Astrocyte of the cerebellum (primary cell): ENCODE data around the gene TICAM2.
A peak's percentile ranks its signal among the peaks of the same experiment; 100 is the strongest.

ENCODE experiments used
- DNase-seq: peaks from one replicate; pipeline ENCODE4 v3.0.0-alpha.2; 2011; ENCODE audit warnings: low read depth
- H3K4me3 ChIP-seq: 2 replicates; pipeline ENCODE4 v1.5.1; 2011; ENCODE audit warnings: mild to moderate bottlenecking, low read depth, low read length, moderate library complexity
- in situ Hi-C: cut with HindIII; loops from 2 replicates; pipeline ENCODE4 v1.10.0; 2017; ENCODE audit warnings: low sequenced_read_pairs
- TF ChIP-seq, protein P1 (sequence below): IDR thresholded peaks from 2 replicates; pipeline ENCODE4 v1.5.1; 2012; ENCODE audit warnings: low read length, low read depth, moderate library complexity, mild to moderate bottlenecking; ENCODE audit errors: missing control alignments

TICAM2 gene

DNA sequence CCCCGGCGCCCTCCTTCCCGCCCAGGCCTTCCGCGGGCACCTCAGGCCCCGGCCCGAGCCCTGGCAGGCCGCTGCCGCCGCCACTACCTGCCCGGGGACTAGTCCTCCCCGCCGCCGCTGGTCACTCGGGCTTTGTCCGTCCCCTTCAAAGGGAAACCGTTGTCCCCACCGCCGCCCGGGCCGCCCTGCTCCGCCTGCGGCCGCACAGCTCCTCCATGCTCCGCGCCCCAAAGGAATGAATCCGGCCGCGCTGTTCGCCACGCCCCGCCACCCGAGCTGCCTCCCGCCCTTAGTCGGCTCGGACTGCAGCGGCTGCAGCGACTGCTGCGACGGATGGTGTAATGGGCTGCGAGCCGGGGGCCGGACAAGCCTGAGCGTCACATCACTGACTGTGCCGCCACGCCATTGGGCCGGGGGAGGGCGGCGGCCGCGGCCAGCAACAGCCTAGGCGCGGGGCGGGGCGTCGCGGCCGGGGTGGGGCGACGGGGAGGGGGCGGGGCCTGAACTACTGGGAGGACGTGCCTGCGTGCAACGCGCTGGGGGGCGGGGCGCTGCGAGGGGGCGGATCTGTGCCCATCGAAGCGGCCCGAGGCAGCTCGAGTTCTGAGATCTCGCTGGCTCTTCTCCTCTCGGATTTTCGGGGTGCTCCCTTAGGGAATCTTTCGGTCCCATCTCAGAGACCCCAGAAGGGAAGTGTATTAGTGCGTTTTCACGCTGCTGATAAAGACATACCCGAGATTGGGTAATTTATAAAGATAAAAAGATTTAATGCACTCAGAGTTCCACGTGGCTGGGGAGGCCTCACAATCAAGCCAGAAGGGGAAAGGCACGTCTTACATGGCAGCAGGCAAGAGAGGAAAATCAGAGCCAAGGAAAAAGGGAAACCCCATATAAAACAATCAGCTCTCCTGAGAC, 57.6 kb downstream of the TICAM2 start, which contains the start of gene FEM1C:
TSS of gene FEM1C (minus strand) at position 340 of the 915 bp plus-strand sequence. CDS start 1,282 bp downstream, outside the sequence.
- TF ChIP-seq, protein P1, sequence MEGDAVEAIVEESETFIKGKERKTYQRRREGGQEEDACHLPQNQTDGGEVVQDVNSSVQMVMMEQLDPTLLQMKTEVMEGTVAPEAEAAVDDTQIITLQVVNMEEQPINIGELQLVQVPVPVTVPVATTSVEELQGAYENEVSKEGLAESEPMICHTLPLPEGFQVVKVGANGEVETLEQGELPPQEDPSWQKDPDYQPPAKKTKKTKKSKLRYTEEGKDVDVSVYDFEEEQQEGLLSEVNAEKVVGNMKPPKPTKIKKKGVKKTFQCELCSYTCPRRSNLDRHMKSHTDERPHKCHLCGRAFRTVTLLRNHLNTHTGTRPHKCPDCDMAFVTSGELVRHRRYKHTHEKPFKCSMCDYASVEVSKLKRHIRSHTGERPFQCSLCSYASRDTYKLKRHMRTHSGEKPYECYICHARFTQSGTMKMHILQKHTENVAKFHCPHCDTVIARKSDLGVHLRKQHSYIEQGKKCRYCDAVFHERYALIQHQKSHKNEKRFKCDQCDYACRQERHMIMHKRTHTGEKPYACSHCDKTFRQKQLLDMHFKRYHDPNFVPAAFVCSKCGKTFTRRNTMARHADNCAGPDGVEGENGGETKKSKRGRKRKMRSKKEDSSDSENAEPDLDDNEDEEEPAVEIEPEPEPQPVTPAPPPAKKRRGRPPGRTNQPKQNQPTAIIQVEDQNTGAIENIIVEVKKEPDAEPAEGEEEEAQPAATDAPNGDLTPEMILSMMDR: no peak

DNA sequence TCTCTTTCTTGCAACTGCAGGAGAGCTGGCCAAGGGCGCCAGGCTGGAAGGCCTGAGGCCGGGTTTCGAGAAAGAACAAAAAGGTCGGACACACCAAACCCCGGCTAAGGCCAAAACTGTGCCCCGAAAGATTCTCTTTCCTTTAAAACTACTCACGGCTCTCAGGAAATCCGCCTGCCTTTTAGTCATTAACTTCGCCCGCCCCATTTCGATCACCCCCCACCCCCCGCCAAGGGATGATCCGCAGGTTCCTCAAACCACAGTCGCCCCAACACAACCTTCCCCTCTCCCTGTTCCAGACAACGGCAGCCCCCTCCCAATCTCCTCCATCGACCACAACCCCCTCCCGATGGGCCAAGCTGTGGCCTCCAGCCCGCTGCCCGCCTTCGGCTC, 58.2 kb downstream of the TICAM2 start:
- in situ Hi-C loops: no loop called here
- peak overlapping the region; percentile 66 for H3K4me3 ChIP-seq
- TF ChIP-seq, protein P1: no peak
- no peak for DNase-seq

More for the DNA sequence above, 57.6 kb downstream of the TICAM2 start, which contains the start of gene FEM1C:
- in situ Hi-C loops: no loop called here
- H3K4me3 ChIP-seq: peak within 1 kb of the TSS; percentile 66
- DNase-seq: peak; percentile 92

DNA sequence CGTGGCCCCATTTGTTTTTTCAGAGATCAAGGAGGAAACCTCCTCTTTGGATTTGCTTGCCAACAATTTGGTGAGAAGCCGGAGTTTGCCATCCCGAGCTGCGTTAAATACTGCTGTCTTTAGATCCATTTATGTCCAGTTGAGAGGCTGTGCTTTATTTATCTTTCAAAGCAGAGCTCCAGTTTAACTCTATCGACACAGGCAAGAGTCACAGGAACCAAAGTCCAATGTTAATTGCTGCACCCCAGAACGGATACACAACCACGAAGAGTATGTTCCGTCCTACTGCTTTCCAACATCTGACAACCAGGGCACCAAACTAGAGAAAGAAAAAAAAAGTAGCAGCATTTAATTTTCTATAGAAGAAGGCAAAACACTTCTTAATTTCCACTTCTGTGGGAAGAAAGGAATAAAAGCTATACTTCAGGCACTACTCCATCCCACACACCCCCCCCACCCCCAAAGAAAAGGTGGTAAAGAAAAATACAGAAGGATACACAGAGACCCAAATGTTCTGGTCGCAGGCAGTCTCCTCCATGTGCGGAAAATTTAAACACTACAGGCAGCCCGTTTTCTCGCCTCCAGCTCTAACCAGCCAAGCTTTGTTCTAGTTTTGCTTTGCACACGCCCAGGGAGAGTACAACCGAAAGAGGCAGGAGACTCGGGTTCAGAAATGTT, 58.8 kb downstream of the TICAM2 start:
- TF ChIP-seq, protein P1: no peak
- DNase-seq: peak; percentile 38
- H3K4me3 ChIP-seq: peak overlapping the region; percentile 66
- in situ Hi-C loops: no loop called here

DNA sequence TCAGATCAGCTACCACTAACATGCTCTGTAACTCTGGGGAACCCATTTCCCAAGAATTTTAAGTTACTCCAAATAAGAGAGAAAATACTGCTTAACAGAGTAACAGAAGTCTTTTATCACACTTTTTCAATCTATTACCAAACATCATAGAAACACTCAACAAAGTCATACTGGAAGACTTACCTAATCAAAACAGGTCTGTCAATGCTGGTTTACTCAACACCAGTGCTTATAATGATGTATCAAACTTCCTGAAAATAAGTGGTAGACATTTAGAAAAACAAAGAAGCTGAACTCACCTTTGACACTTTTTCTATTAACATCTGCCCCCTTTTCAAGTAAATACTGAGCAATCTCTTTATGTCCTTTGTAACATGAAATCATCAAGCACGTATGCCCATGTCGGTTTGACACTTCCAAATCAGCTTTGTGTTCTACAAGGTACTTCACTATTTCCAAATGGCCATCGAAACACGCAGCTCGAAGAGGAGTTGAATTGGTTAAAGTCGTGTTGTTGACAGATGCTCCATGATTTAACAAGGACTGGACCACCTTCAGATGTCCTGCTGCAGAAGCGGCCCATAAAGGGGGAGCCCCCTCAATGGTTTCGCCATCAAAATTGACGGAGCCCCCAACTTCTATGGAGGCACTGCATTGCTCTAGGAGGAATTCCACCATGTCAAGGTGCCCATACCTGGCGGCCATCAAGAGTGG, 59.5 kb downstream of the TICAM2 start:
- no peak for DNase-seq
- H3K4me3 ChIP-seq: peak overlapping the region; percentile 66
- in situ Hi-C loops: no loop called here
- TF ChIP-seq, protein P1: no peak

DNA sequence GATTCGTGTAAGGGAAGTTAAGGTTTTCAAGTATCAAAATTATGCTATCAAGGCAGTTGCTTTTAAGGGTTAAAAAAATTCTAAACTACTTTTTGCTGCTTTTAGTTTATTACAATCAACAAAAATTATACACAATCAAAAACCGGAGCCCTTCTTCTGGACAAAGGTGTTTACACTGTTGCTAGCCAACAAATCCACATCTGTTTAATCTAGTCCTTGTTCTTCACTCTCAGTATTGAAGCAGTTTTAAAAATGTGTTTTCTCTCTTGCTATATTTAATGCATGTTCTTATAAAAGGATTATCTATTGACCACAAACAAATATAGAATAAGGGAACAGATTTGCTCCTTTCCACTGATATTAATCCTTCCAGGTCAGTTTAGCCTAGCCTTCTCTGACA, 60.2 kb downstream of the TICAM2 start:
- DNase-seq: no peak
- H3K4me3 ChIP-seq: peak overlapping the region; percentile 66
- in situ Hi-C loops: no loop called here
- TF ChIP-seq, protein P1: no peak

DNA sequence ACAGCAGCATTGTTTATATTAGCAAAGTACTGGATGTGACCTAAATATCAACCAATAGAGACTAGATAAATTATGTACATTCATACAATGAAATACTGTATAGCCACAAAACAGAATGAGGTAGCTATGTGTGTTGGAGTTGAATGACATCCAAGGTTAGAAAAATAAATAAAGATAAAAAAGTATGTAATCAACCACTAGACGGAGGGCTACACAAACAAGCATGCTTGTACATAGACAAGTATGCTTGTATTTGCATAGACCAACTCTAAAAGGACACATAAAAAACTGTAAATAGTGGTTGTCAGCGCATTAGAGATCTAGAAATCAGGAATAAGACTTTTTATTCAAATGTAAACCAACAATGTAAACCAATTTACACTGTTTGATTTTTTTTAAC, 60.7 kb downstream of the TICAM2 start:
- TF ChIP-seq, protein P1: no peak
- H3K4me3 ChIP-seq: peak overlapping the region; percentile 66
- in situ Hi-C loops: no loop called here
- no peak for DNase-seq
